GM21367 (cell line): ENCODE data around the gene IRF2BPL.

Source experiments
- ATAC-seq: cut with Tn5 transposase; IDR thresholded peaks from one replicate; pipeline ENCODE4 v1.9.1; 2021; ENCODE audit not compliant: unreplicated experiment

The IRF2BPL gene

GRCh38 chr14:77028384-77029231, at the start of gene IRF2BPL:
Gene IRF2BPL, minus strand, starts transcription at chr14:77028708. Its CDS starts 916 bp downstream, at chr14:77027792.
- ATAC-seq, result peak; percentile 64

- no peak for ATAC-seq
Measured at GRCh38 chr14:77077040-77077439, 48.5 kb upstream of the IRF2BPL start.

GRCh38 chr14:77076113-77076631, 47.7 kb upstream of the IRF2BPL start:
- ATAC-seq, result no peak

- no peak for ATAC-seq
Measured at GRCh38 chr14:77074969-77075368, 46.5 kb upstream of the IRF2BPL start.

- ATAC-seq, result no peak
Measured at GRCh38 chr14:77071938-77072388, 43.5 kb upstream of the IRF2BPL start.

- ATAC-seq, result no peak
Measured at GRCh38 chr14:77069551-77069950, 41.0 kb upstream of the IRF2BPL start.

- no peak for ATAC-seq
Measured at GRCh38 chr14:77068517-77069200, 40.2 kb upstream of the IRF2BPL start.

GRCh38 chr14:77067632-77068516, 39.4 kb upstream of the IRF2BPL start:
- no peak for ATAC-seq

- no peak for ATAC-seq
Measured at GRCh38 chr14:77066578-77067172, 38.2 kb upstream of the IRF2BPL start.

- no peak for ATAC-seq
Measured at GRCh38 chr14:77065851-77066577, 37.5 kb upstream of the IRF2BPL start.

- ATAC-seq, result no peak
Measured at GRCh38 chr14:77064521-77065178, 36.1 kb upstream of the IRF2BPL start.

GRCh38 chr14:77063571-77064171, 35.2 kb upstream of the IRF2BPL start:
- ATAC-seq, result no peak

GRCh38 chr14:77062261-77062660, 33.8 kb upstream of the IRF2BPL start:
- no peak for ATAC-seq

- no peak for ATAC-seq
Measured at GRCh38 chr14:77061630-77062257, 33.2 kb upstream of the IRF2BPL start.

- no peak for ATAC-seq
Measured at GRCh38 chr14:77059276-77059915, 30.9 kb upstream of the IRF2BPL start.

- no peak for ATAC-seq
Measured at GRCh38 chr14:77058785-77059184, 30.3 kb upstream of the IRF2BPL start.

GRCh38 chr14:77058117-77058516, 29.6 kb upstream of the IRF2BPL start:
- ATAC-seq, result no peak

GRCh38 chr14:77055981-77056380, 27.5 kb upstream of the IRF2BPL start:
- ATAC-seq, result no peak
